Islet of Langerhans (tissue), 1 donor: ENCODE measurements around the gene TGM1.
"Not testable (repeated sequence)": the region's sequence is repeated elsewhere in the genome, so short reads cannot be mapped to it uniquely, and the experiment has no call there.

ENCODE experiments used
- FAIRE-seq: peaks from one replicate; lab custom pipeline; 2011; peaks lifted over from hg19 to GRCh38; lab: Jason Lieb, UNC

Gene TGM1

DNA sequence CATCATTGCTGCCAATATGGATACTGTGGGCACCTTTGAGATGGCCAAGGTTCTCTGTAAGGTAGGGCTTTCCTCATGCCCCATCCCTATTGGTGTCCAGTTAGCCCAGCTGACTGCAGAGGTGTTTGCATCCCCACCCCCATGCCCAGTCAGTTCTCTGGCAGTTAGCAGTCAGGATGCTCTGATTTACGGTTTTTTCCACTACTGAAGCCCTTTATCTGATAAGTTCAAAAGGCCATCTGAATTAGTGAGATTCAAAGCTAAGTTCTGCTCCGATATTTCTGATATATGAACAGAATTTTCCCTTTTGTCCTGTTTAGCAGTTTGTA lies 29.5 kb downstream of the TGM1 start:
- FAIRE-seq: no peak

DNA sequence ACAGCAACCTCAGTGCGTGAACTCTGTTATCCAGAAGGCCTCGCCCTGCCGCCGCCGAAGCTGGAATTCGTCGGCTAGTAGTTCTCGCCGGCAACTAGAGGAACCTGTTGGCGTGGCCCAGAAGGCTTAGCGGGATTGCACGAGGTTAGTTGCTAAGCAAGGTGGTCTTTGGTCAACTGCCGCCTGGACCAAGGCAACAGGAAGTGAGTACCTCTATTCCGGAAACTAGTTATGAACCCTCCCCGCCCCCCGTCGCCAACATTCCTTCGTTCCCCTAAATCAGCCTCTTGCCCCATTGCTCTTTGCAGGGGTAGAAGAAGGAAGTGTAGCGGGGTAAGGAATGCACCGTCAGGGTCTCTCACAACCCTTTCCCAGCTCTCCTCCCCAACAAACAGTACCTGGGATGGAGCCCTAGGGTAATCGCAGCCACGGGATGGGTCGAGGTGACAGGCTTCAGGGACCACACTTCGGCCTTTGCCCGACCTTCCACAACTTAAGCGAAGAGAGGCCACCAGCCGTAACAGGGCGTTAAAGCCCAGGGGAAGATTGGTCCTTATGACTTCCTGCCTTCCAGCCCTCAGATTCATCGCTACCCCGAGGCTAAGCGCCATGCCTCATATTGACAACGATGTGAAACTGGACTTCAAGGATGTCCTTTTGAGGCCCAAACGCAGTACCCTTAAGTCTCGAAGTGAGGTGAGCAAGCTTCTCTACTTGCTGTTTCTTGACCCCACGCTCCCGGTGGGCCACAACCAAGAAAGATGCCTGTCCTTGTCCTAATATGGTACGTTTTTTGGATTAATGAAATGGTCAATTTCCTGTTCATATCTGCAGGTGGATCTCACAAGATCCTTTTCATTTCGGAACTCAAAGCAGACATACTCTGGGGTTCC lies 30.1 kb downstream of the TGM1 start, which contains the start of gene GMPR2:
TSS of gene GMPR2 (plus strand) at position 285 of the 893 bp plus-strand sequence. CDS start at position 610, 325 bp downstream.
- FAIRE-seq: no peak

DNA sequence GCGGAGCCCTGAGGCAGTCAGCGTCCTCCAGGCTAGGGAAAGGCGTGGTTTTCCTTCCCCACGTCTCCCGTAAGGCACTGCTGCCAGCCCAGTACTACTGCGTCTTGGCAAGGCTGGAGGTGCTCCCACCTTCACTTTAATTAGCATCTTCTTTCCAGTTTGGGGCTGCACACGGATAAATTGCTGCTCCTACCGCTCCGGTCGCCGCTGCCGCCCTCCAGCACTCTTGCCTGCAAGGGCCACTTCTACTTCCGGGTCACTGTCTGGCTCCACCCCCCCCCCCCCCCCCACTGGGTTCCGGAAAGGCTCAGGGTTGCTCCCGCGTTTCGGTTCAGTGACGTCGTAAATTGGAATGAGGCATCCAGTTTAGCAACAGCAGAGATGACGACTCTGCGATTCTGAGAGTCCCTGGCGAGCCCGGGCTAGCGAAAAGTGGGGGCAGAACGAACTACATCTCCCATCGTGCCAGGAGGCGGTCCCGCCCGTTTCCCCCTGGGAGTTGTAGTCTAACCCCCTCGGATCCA lies 30.8 kb downstream of the TGM1 start, which contains the start of gene NEDD8:
TSS of gene NEDD8 (minus strand) at position 247 of the 524 bp plus-strand sequence. CDS start at position 147, 100 bp downstream.
- no peak for FAIRE-seq

DNA sequence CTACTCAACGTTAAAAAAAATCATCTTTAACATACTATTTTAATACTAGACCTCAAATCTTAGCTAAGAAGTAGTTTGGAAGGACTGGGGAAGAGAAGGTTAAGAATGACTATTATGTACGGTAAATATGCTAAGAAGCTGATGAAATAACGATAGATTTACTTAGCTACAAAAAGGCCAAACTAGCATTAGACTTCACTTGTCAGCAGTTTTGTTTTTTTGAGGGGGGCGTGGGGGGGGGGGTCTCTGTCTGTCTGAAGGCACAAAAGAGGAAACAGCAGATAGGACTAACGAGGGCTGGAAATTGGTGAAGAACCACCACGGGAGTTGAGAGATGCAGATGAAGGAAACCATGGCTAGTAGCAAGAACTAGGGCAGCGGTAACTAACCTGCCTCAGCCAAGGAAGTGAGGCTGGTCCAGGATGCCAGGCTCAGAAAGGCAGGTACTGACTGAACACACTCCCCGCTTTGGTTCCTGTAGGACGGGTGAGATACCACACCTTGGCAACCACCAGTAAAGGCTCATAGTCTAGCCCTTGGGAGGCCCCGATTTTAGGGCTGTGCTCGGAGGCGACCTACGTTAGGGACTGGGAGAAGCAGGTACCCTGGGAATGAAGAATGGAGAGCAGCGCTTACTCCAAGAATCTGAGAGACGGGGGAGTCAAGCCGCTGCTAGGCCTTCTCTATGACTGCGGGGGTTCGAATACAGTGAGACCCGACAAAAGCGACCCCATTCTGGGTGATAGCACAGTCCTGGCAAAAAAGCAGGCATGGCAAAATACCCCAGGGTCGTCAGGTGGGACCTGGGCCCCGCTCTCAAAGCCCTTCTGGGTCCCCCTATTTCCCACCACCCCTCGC lies 31.5 kb downstream of the TGM1 start:
- FAIRE-seq: no peak

DNA sequence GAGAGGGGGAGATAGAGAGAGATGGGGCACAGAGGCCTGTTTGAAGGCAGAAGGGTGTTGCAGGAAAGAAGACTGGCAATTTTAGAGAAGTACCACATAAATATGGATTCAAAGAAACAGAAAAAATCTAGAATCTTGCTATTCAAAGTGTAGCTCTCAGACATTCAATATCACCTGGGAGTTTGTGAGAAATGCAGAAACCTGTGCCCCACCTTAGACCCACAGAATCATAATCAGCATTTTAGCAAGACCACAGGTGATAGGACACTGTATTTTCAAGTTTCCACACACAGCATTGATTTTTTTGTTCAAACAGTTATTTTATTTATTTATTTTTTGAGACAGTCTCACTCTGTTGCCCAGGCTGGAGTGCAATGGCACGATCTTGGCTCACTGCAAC lies 34.1 kb downstream of the TGM1 start:
- no peak for FAIRE-seq

DNA sequence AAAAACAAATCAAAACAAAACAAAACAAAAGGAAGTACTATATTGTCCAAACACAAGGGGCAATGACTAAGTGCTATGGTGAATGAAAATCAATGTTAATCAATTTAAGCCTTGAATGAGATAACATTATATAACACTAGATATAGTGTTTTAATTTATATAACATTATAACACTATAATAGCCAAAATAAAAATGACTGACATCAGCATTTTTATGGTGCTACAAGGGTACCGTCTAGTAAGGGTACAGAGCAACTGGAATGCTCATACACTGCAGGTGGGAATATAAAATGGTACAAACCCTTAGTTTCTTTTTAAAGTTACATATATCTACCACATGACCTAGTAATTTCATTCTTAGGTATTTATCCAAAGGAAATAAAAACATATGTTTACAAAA lies 36.5 kb downstream of the TGM1 start:
- no peak for FAIRE-seq

DNA sequence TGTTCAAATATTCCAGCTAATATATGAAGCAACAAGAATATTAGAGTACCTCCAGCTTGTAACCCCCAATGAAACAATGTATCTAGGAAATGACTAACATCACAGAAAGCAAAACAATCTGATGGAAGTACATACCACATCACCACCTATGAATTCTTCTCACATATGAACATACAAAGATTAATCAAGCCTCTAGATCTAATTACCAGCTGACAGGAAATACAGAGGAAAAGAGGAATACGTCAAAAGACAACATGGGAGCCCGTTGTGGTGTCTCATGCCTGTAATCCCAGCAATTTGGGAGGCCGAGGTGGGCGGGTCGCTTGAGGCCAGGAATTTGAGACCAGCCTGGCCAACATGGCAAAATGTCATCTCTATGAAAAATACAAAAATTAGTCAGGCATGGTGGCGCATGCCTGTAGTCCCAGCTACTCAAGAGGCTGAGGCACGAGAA lies 38.3 kb downstream of the TGM1 start:
- no peak for FAIRE-seq

DNA sequence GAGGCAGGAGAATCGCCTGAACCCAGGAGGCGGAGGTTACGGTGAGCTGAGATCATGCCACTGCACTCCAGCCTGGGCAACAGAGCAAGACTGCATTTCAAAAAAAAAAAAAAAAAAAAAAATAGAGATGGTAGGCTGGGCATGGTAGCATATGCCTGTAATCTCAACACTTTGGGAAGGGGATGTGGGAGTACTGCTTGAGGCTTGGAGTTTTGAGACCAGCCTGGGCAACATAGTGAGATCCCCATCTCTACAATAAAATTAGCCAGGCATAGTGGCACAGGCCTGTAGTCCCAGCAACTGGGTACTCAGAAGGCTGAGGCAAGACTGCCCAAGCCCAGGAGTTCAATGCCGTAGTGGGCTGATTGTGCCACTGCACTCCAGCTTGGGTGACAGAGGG lies 40.0 kb downstream of the TGM1 start:
- not testable (repeated sequence) for FAIRE-seq

DNA sequence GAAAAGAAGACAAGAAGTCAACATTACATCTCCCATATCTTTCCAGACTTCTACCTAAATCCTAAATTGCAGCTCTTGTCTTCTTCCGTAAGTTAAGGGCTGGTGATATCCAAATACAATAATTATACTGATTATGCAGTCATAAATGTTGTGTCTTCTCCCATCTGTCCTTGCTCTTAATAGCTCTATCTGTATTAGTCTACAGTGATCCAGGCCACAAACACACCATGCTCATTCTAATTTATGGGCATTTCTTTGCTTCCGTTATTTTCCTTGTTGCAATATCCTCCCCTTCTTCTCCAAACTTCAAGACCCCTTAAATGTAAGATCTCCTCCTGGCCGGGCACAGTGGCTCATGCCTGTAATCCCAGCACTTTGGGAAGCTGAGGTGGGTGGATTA lies 43.5 kb downstream of the TGM1 start:
- FAIRE-seq: no peak

DNA sequence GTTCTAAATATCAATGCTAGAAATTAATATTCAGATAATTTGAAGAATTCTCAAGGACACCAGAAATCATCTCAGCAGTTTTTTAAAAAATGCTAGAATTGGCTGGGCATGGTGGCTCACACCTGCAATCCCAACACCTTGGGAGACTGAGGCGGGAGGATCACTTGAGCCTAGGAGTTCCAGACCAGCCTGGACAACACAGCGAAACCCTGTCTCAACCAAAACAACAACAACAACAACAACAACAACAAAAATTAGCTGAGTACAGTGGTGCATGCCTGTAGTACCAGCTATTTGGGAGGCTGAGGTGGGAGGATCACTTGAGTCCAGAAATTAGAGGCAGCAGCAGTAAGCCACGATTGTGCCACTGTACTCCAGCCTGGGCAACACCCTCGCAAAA lies 43.9 kb downstream of the TGM1 start:
- FAIRE-seq: no peak

DNA sequence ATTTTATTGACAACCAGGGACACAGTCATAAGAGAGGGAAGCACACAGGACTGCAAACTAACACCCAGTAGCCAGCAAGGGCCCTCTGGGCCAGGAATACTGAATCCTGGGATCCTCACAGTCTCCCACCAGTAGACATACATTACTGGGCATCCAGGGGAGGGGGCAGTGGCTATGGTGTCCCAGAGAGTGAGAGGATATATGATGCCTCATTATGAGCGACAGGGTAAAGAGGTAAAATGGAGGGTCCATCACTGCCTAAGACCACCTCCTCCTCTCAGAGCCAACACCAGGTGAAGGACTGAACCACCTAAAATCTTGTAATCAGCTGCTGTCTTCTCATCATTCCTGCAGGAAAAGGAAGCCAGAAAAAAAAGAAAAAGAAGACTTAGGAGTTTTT lies 46.1 kb downstream of the TGM1 start:
- not testable (repeated sequence) for FAIRE-seq

DNA sequence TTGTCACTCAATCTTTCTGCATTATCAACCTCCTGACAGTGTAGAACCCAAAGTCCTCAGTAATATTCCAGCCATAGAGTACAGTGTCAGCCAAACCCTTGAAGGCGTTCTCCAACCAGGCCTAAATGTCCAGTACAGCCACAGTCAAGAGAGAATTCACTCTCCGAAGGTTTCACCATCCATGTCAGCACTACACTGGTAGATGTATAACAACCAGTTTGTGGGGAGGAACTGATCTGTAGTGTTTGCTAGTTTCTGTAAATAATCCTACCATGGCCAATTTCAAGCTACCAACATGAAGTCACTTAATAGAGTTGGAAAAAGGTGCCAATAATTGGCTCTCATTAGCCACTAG lies 46.7 kb downstream of the TGM1 start:
- no peak for FAIRE-seq

DNA sequence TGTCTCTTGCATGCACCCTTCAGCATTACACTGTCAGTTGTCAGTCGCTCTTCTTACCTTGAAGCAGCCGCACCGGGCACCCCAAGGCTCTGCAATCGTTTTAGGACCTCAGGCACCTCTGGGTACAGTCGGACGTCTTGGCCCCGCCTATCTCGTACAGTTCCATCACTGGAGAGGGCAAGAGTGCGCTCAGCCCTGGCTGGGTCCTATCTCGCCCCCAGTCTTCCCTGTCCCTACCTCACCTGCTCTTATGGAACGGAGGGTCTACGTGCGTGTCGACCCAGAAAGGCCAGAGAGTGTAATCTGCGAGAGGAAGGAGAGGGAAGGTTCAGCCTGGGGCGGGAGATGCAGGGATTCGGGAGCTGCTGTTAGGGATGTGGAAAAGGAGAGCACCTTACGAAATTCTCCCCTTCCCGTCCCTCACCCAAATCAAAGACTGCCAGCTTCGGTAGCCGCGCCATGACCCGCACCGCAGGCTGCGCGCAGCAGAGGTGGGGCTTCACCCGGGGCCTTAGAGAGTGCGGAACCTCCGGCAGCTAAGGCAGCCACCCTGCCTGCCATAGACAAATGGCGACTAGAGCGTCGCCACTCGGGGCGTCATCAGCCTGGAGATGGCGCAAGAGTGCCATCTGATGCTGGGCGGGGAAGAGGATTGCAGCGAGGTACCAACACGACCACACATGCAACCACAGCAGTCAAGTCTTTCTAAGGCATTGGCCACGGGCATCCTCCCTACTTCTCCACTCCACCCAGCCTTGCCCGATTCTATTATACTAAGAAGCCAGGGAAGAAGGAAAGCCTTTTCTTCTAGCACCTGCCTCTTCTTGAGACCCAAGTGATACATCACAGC lies 47.3 kb downstream of the TGM1 start, which contains the start of gene MDP1:
TSS of gene MDP1 (minus strand) at position 572 of the 850 bp plus-strand sequence. CDS start at position 461, 111 bp downstream.
- no peak for FAIRE-seq

DNA sequence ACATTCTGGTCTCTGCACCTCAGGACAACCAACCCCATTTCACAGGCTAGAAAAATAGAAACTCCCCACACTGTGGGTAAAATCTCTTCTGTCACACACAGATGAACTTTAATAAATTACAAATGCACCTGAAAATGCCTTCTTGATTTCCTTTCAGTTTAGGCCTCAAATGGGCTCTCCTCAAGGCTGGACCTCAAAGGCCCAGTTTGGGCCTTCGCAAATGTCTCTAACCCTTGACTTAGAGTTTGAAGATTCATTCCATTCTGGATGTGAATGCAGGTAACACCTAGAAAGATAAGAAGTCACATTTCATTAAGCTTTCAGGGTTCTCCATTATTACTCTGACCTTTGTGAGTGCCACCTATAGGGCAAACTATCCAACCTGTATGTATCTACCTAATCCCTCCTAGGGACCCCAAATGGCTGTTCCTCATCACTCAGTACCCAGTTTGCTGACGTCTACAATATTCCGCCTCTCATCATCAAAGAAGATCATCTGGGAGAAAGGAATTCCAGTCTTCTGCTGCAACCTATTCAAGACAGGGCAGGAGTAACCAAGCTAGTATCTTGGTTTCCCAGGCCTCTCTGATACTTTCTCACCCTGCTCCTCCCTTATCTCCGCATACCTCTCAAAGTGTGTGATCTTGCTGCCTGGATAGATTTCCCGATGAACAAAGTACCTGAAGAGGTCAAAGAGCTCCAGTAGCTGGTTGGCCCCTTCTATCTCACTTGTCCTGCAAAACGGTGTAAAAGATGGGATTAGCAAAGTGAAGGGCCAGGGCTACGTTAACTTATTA lies 48.9 kb downstream of the TGM1 start:
- FAIRE-seq: no peak

DNA sequence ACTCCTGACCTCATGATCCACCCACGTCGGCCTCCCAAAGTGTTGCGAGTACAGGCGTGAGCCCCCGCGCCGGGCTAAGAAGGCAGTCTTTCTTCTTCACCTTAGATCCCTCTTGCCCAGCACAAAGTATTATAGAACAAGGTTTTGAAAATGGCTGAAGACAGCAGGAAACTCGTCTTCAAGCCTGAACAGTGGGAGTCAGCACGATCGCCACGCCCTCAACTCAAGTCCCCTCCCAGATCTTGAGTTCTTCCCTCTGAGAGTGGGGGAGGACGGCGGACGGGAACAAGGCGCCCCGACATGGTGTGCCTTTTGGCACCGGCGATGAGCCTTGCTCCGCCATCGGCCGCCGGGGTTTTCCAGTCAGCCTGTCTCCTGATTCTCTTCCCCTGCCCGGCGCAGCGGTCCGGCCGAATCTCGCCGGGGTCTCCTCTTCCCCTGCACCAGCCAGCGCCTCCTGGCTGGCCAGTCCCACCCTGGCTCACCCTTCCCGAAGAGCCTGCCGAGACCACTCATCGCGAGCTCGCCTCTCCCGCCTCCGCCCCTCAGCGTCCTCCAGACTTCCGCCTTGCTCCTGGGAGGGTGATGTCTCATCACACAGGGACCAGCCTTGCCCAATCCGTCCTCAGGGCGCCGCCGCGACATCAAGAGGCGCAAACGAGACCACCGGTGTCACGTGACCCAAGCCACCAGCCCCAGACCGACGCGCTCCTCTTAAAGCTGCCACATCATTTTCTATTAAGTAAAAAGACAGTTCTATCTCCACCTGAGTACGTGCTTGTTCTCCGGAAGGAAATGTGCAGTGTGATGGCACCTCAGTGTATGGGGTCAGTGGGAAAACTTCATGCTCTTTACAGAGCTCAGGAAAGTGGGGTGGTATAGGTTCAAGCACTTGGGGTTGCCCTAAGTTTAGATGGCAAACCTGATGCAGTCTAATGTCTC lies 49.8 kb downstream of the TGM1 start, which contains the start of gene CHMP4A:
TSS of gene CHMP4A (minus strand) at position 565 of the 942 bp plus-strand sequence. CDS start at position 516, 49 bp downstream.
- FAIRE-seq: peak; percentile 58

DNA sequence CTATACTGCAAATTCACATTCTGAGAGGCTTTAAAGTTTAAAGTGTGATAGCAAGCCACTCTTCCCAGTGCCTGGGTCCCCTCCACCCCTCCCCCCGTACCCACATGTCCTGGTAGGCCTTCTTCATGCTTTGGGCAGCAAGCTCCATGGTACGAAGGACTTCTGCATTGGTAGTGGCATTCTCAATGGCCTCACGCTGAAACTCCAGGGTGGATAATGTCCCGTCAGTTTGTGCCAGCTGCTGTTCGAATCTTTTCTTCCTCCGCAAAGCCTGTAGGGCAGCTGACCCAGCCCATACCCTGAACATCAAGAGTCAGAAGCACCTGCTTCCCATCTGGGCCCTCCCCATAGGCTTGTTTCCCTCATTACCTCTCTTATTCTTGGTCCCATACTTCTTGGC lies 51.7 kb downstream of the TGM1 start:
- no peak for FAIRE-seq

DNA sequence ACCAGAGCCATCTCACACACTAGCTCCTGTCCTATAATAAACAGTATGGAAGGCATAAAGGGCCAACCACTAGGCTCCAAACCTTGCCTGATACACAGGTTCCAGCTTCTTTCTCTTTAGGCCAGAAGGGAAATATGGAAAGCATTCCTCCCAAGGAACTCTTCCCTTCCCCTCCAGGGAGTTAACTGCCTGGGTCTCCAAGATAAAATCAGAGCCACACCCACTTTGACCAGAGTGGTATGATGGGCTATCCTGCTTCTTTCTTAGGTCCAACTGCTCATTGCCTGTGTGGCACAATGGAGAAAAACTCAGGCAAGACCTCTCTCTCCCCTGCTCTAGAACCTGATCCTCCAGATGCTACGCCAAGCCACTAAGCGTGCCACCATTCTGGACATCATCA lies 55.4 kb downstream of the TGM1 start:
- no peak for FAIRE-seq

DNA sequence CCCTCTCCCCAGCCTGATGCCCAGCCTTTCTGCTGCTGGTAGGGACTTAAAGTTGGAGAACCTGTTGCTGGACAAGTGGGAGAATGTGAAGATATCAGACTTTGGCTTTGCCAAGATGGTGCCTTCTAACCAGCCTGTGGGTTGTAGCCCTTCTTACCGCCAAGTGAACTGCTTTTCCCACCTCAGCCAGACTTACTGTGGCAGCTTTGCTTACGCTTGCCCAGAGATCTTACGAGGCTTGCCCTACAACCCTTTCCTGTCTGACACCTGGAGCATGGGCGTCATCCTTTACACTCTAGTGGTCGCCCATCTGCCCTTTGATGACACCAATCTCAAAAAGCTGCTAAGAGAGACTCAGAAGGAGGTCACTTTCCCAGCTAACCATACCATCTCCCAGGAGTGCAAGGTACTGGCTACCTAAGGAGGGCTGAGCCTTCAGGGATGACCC lies 55.8 kb downstream of the TGM1 start:
- no peak for FAIRE-seq

DNA sequence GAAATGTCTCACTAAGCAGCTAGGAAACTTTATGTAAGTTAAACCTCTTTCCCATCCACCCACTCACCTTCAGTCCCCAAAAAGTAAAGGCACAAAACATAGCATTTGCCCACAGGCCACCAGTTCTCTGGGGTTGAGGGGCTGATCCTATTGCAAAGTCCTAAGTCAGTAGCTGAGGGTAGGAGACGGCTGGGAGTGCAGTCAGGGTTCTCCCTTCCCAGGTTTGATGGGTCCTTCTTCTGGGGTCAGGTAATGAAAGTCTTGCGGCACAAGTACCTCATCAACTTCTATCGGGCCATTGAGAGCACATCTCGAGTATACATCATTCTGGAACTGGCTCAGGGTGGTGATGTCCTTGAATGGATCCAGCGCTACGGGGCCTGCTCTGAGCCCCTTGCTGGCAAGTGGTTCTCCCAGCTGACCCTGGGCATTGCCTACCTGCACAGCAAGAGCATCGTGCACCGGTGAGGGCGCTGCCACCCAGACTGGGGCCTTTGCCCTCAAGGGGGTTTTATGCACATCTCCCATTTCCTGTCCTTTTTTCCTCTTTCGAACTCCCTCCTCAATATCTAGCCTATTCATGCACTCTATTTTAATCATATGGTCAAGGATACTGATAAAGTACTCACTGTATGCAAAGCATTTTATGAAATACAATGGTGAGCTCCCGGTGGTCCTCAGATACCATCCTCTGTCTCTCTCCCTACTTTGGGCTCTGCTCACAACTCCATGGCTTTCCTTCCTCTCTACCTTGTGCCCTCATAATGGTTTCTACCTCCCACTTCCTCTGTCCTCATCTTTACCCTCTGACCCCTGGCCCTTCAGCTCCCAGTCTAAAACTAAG lies 56.5 kb downstream of the TGM1 start:
- no peak for FAIRE-seq
